Type B pancreatic cell (in vitro differentiated cells): Measurements from ENCODE around the gene TLE2. TPM values are rescaled to one million over a fixed set of nuclear protein-coding genes. Genes with fewer than 3 reads are reported as not detected.

Experiments used
- DNase-seq: peaks from one replicate; pipeline ENCODE4 v3.0.0; 2021; ENCODE audit warnings: mixed read lengths; ENCODE audit not compliant: unreplicated experiment; ENCODE audit errors: extremely low spot score
- H3K27ac Mint-ChIP-seq: 2 replicates; pipeline ENCODE4 v1.8.0; 2021; ENCODE audit warnings: mild to moderate bottlenecking, mixed read lengths
- H3K27me3 Mint-ChIP-seq: 2 replicates; pipeline ENCODE4 v1.8.0; 2021; ENCODE audit warnings: mixed read lengths
- H3K36me3 Mint-ChIP-seq: 2 replicates; pipeline ENCODE4 v1.8.0; 2021; ENCODE audit warnings: mixed read lengths
- H3K4me1 Mint-ChIP-seq: one replicate; pipeline ENCODE4 v1.8.0; 2021; ENCODE audit warnings: mixed read lengths; ENCODE audit not compliant: unreplicated experiment
- H3K4me3 Mint-ChIP-seq: 2 replicates; pipeline ENCODE4 v1.8.0; 2021; ENCODE audit warnings: mild to moderate bottlenecking, mixed read lengths
- H3K9me3 Mint-ChIP-seq: 2 replicates; pipeline ENCODE4 v1.8.0; 2021; ENCODE audit warnings: mixed read lengths
- total RNA-seq: library from RNA; stranded (reverse); gene quantifications from 2 replicates; pipeline ENCODE4 v1.2.1, GENCODE V29; 2021; ENCODE audit warnings: low replicate concordance
- TF ChIP-seq, protein P1 (sequence below): fragments of 200-600 bp; sonication (generic); conservative IDR thresholded peaks from 2 replicates; pipeline ENCODE4 v1.5.0; 2021; ENCODE audit warnings: antibody characterized with exemption, mild to moderate bottlenecking

The TLE2 gene
- total RNA-seq, 1 donor from 2014 or later = 37.7 TPM

DNA sequence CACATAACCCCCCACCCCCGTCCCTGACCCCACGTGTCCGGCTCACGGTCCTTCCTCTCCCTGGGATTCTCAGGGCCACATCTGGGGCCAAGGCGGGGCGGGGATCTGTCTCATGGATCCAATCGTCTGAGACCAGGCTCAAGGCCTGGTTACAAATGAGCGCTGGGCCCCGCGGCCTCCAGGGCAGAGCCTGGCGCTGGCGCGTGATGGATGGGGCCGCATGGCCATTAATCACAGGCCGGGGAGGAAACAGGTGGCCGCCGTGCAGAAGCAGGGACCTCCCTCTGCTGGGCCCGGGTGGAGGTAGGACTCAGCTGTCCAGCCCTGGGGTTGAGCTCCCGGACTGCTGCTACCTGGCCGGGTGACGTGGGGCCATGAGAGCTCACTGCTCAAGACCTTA lies 39.0 kb upstream of the TLE2 start:
- no peaks in the 10 kb centered on the region for H3K9me3 Mint-ChIP-seq
- TF ChIP-seq, protein P1, sequence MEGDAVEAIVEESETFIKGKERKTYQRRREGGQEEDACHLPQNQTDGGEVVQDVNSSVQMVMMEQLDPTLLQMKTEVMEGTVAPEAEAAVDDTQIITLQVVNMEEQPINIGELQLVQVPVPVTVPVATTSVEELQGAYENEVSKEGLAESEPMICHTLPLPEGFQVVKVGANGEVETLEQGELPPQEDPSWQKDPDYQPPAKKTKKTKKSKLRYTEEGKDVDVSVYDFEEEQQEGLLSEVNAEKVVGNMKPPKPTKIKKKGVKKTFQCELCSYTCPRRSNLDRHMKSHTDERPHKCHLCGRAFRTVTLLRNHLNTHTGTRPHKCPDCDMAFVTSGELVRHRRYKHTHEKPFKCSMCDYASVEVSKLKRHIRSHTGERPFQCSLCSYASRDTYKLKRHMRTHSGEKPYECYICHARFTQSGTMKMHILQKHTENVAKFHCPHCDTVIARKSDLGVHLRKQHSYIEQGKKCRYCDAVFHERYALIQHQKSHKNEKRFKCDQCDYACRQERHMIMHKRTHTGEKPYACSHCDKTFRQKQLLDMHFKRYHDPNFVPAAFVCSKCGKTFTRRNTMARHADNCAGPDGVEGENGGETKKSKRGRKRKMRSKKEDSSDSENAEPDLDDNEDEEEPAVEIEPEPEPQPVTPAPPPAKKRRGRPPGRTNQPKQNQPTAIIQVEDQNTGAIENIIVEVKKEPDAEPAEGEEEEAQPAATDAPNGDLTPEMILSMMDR = no peak
- peak; percentile 81 for DNase-seq
- H3K36me3 Mint-ChIP-seq = no peaks in the 10 kb centered on the region
- H3K4me3 Mint-ChIP-seq = peak overlapping the region; percentile 64
- H3K27ac Mint-ChIP-seq = peak overlapping the region; percentile 74
- H3K4me1 Mint-ChIP-seq = peaks cover 27% of the 10 kb centered on the region
- H3K27me3 Mint-ChIP-seq = no peaks in the 10 kb centered on the region

DNA sequence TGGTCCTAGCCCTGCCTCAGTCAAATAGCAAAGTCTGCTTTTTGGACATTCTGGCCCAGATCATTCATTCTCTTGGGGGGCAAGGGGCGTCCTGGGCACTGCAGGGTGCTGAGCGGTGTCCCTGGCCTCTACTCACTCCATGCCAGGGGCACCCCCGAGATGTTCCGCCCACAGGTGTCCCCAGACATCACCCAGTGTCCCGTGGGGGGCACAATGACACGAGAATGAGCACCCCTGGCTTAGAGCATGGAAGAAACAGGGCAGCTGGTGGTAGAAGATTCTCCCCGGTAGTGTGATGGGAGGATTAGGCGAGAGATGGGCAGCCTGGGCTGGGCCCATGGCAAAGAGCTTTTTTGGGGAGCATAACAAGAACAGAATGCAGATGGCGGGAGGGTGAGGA lies 38.5 kb upstream of the TLE2 start:
- H3K27me3 Mint-ChIP-seq = no peaks in the 10 kb centered on the region
- H3K27ac Mint-ChIP-seq = peak overlapping the region; percentile 74
- H3K4me3 Mint-ChIP-seq = peak overlapping the region; percentile 68
- no peaks in the 10 kb centered on the region for H3K36me3 Mint-ChIP-seq
- no peaks in the 10 kb centered on the region for H3K9me3 Mint-ChIP-seq
- peaks cover 27% of the 10 kb centered on the region for H3K4me1 Mint-ChIP-seq
- TF ChIP-seq, protein P1 = no peak
- no peak for DNase-seq

DNA sequence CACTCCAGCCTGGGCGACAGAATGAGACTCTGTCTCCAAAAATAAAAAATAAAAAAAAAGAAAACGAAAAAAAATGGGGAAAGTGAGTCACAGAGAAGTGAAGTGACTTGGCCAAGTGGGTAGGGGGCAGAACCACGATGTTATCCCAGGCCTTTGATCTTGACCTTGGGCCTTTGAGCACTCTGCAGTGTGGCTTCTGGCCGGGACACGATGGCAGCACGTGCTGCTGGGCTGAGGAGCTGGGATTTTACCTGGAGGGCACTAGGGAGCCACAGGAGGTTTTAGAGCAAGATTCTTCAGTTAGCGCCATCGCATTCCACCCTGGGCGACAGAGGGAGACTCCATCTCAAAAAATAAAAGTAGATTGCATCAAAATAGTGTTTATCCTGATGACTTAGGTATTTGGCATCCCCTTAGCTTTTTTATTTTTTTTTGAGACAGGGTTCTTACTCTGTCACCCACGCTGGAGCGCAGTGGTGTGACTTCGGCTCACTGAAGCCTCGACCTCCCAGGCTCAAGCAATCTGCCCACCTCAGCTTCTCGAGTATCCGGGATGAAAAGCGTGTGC lies 37.5 kb upstream of the TLE2 start:
- TF ChIP-seq, protein P1 = no peak
- Mint-ChIP-seq H3K4me3 (no peak overlapping the region), H3K27me3 (no peaks in the 10 kb centered on the region)

DNA sequence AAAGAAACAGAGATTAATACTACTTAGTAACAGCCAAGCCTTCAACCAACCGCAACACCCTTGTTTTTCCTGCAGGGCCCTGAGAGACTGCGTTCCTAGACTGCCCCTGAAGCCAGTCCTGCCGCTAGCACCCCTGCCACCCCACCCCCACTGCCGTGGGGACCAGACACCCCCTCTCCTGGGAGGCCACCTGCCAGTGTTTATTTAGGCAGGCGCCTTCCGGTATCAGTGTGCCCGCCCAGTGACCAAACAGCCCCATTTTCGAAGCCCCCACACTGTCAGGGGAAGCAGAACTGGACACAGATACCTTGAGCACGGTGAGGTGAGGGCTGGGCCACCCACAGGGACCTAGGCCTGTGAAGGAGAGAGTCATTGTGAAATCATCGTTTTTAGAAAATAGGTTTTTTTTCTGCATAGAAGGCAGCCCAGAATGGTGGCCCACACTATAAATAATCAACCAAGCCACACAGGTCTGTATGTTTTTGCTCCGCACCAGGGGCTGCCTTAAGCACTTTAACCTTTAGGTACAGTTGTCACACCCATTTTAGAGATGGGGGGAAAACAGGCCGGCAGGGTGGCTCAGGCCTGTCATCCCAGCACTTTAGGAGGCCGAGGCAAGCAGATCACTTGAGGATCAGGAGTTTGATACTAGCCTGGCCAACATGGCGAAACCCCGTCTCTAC lies 36.7 kb upstream of the TLE2 start:
- peak overlapping the region; percentile 94 for H3K27ac Mint-ChIP-seq
- no peaks in the 10 kb centered on the region for H3K27me3 Mint-ChIP-seq
- H3K4me1 Mint-ChIP-seq = peaks cover 24% of the 10 kb centered on the region
- no peak for DNase-seq
- H3K4me3 Mint-ChIP-seq = peak overlapping the region; percentile 58
- peaks cover 1% of the 10 kb centered on the region for H3K36me3 Mint-ChIP-seq
- TF ChIP-seq, protein P1 = no peak
- no peaks in the 10 kb centered on the region for H3K9me3 Mint-ChIP-seq

More for the DNA sequence above, 37.5 kb upstream of the TLE2 start:
- H3K27ac Mint-ChIP-seq = peak overlapping the region; percentile 64
- H3K4me1 Mint-ChIP-seq = peaks cover 22% of the 10 kb centered on the region
- no peak for DNase-seq
- no peaks in the 10 kb centered on the region for H3K9me3 Mint-ChIP-seq
- no peaks in the 10 kb centered on the region for H3K36me3 Mint-ChIP-seq

DNA sequence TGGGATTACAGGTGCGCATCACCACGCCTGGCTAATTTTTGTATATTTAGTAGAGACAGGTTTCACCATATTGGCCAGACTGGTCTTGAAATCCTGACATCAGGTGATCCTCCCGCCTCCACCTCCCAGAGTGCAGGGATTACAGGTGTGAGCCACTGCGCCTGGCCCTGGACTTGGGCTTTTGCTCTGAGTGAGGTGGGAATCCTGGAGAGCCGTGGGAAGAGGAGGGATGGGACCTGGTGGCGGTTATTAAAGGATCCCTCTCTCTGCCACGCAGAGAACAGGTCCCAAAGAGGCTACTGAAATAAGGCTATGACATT lies 34.9 kb upstream of the TLE2 start:
- H3K4me1 Mint-ChIP-seq = peaks cover 28% of the 10 kb centered on the region
- no peaks in the 10 kb centered on the region for H3K27me3 Mint-ChIP-seq
- H3K4me3 Mint-ChIP-seq = peak overlapping the region; percentile 89

More for the DNA sequence above, 34.9 kb upstream of the TLE2 start:
- no peak for DNase-seq
- Mint-ChIP-seq H3K36me3 (peaks cover 4% of the 10 kb centered on the region), H3K27ac (no peak overlapping the region), H3K9me3 (no peaks in the 10 kb centered on the region)
- TF ChIP-seq, protein P1 = no peak
